Astrocyte of the cerebellum (primary cell): Measurements from ENCODE around the gene GPR137B.
"Not testable (repeated sequence)": the region's sequence is repeated elsewhere in the genome, so short reads cannot be mapped to it uniquely, and the experiment has no call there.

Source experiments
- DNase-seq: peaks from one replicate; pipeline ENCODE4 v3.0.0-alpha.2; 2011; ENCODE audit warnings: low read depth
- H3K4me3 ChIP-seq: 2 replicates; pipeline ENCODE4 v1.5.1; 2011; ENCODE audit warnings: mild to moderate bottlenecking, low read depth, low read length, moderate library complexity
- CTCF ChIP-seq: IDR thresholded peaks from 2 replicates; pipeline ENCODE4 v1.5.1; 2012; ENCODE audit warnings: low read length, low read depth, moderate library complexity, mild to moderate bottlenecking; ENCODE audit errors: missing control alignments
- in situ Hi-C: cut with HindIII; loops from 2 replicates; pipeline ENCODE4 v1.10.0; 2017; ENCODE audit warnings: low sequenced_read_pairs

Gene GPR137B

GRCh38 chr1:236173174-236173767, 30.9 kb downstream of the GPR137B start:
- DNase-seq: no peak
- TF ChIP-seq CTCF: no peak
- in situ Hi-C loops: no loop called here
- H3K4me3 ChIP-seq: no peak overlapping the region

- no peak for TF ChIP-seq CTCF
- no peak overlapping the region for H3K4me3 ChIP-seq
- in situ Hi-C loops: no loop called here
- DNase-seq: no peak
These were observed 33.5 kb downstream of the GPR137B start for GRCh38 chr1:236175642-236176336.

- no peak for TF ChIP-seq CTCF
- H3K4me3 ChIP-seq: no peak overlapping the region
- DNase-seq: no peak
- in situ Hi-C loops: no loop called here
These were observed 34.3 kb downstream of the GPR137B start for GRCh38 chr1:236176337-236177336.

- DNase-seq: no peak
- TF ChIP-seq CTCF: no peak
- no peak overlapping the region for H3K4me3 ChIP-seq
- in situ Hi-C loops: no loop called here
These were observed 37.3 kb downstream of the GPR137B start for GRCh38 chr1:236179634-236180033.

GRCh38 chr1:236181059-236181458, 38.7 kb downstream of the GPR137B start:
- DNase-seq: peak; percentile 3
- in situ Hi-C loops: no loop called here
- H3K4me3 ChIP-seq: no peak overlapping the region
- TF ChIP-seq CTCF: no peak

- no peak for TF ChIP-seq CTCF
- no peak for DNase-seq
- no peak overlapping the region for H3K4me3 ChIP-seq
- in situ Hi-C loops: no loop called here
These were observed 43.3 kb downstream of the GPR137B start for GRCh38 chr1:236185687-236186086.

GRCh38 chr1:236186471-236186870, 44.1 kb downstream of the GPR137B start:
- H3K4me3 ChIP-seq, DNase-seq, in situ Hi-C loops: not testable (repeated sequence)

GRCh38 chr1:236188084-236188483, 45.7 kb downstream of the GPR137B start:
- H3K4me3 ChIP-seq, in situ Hi-C loops, DNase-seq: not testable (repeated sequence)
